GM18520 (cell line): ENCODE results near the gene RNF151.

ENCODE experiments used
- ATAC-seq: cut with Tn5 transposase; IDR thresholded peaks from one replicate; pipeline ENCODE4 v1.9.1; 2021; ENCODE audit not compliant: unreplicated experiment

RNF151 gene

GRCh38 chr16:1991135-1991551 is 24.5 kb downstream of the RNF151 start:
- ATAC-seq: peak; percentile 35

GRCh38 chr16:1991588-1991947 is 24.9 kb downstream of the RNF151 start:
- no peak for ATAC-seq

DNA sequence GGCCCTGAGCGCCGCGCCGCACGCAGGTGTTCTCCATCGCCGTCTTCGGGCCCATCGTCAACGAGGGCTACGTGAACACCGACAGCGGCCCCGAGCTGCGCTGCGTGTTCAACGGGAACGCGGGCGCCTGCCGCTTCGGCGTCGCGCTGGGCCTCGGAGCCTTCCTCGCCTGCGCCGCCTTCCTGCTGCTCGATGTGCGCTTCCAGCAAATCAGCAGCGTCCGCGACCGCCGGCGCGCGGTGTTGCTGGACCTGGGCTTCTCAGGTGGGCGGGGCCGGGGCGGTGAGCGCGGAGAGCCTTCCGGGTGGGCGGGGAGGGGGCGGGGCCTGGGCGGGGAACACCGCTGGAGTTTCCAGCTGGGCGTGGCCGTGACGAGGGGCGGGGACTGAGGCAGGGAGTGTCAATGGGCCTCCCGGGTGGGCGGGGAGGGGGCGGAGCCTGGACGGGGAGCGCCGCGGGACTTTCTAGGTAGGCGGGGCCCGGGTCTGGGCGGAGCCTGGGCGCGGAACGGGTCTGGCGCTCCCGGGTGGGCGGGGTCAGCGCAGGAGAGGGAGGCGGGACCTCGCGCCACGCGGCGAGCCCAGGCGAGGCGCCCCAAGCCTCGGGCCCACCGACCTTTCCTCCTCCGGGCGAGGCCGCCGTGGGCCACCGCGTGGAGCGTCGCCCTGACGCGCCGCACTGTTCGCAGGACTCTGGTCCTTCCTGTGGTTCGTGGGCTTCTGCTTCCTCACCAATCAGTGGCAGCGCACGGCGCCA is 25.5 kb downstream of the RNF151 start:
- peak; percentile 29 for ATAC-seq

GRCh38 chr16:1992704-1993317 is 26.2 kb downstream of the RNF151 start:
- ATAC-seq: no peak

- no peak for ATAC-seq
Measured at GRCh38 chr16:1993731-1994131, 27.1 kb downstream of the RNF151 start.

GRCh38 chr16:1997494-1998359 is 31.1 kb downstream of the RNF151 start:
- ATAC-seq: no peak

- no peak for ATAC-seq
Measured at GRCh38 chr16:1998360-1998835, 31.7 kb downstream of the RNF151 start.

- no peak for ATAC-seq
Measured at GRCh38 chr16:1998852-1999801, 32.5 kb downstream of the RNF151 start.

- no peak for ATAC-seq
Measured at GRCh38 chr16:1999866-2000514, 33.3 kb downstream of the RNF151 start.

DNA sequence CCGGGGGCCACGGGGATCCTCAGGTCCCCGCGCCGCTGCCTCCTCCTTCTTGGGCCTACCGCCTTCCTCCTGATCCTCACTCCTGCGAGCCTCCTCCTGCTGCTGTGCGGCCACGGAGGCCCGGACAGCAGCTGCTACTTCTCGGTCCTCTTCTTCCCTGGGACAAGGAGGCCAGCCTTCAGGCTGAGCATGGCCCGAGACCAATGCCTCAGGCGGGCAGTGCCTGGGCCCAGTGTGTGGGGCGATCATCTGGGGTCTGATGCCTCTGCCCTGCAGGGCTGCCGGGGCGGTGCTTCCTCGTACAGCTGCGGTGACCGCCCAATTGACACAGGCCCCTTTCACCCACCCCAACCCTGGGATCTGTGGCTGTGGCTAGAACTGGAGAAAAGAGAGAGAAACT is 34.4 kb downstream of the RNF151 start:
- ATAC-seq: no peak

- no peak for ATAC-seq
Measured at GRCh38 chr16:2001456-2002355, 35.0 kb downstream of the RNF151 start.

- no peak for ATAC-seq
Measured at GRCh38 chr16:2002406-2003230, 36.0 kb downstream of the RNF151 start.

- no peak for ATAC-seq
Measured at GRCh38 chr16:2003231-2003826, 36.7 kb downstream of the RNF151 start.

DNA sequence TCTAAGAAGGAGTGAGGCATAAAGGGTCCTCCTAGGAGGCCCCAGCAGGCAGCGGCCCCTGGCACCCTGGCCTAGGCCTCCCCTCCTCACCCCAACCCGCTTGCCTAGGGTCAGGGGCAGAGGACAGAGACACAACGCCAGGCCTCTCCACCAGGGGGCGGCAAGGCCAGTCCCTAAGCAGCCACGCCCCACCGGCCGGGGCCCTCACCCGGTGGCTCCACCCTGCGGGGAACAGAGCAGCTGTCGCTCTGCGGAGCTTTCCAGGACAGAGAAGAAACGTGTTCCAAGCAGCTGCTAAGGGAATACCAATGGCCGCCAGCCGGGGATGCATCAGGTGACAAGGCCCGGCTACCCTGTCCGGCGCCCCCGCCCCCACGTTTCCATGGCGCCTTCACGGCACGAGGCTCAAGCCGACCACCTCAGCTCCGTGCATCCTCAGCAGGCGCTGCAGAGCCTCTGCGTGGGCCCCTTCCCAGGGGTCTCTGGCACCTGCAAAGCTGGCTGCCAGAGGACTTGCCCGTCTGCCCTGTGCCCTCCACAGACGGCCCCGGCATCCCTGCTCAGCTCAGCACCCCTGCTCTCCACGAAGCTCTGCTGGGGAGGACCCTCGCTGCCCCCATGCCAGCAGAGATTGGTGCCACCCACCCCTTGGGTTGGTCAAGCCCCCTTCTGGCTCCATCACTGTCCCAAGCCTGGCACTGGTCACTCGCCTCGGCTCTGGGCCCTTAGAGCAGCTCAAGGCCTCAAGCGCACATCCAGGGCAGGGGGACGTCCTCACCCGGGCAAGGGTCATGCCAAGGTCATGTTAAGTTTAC is 37.4 kb downstream of the RNF151 start:
- no peak for ATAC-seq

DNA sequence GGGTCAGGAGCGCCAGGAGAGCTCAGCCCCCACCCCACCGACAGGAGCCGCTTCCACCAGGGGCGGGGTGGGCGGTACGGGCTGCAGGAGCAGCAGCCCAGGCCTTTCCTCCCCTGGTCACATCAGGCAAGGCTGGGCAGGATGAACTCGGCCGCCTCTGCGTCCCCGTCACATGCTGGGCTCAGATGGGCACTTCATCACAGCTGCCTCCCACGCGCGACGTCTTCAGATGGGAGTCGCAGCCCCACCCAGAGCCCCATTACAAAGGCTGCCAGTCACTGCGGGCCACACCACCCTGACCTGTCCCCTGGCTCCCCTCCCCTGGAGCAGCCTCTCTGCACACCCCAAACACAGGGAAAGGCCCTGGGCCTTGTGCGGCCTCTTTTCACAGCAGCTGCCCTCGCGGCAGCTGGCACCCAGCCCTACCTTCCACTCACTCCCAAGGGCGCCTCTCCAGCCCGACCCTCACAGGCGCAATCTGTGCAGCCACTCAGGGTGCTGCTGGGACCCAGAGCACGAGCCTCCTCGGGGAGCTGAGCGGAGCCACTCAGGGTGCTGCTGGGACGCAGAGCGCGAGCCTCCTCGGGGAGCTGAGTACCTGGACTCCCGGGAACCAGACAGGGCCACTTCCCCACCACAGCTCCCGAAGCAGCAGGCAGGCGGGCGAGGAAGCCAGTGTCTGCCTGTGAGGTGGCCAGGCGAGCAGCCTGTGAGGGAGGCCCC is 38.3 kb downstream of the RNF151 start:
- no peak for ATAC-seq

DNA sequence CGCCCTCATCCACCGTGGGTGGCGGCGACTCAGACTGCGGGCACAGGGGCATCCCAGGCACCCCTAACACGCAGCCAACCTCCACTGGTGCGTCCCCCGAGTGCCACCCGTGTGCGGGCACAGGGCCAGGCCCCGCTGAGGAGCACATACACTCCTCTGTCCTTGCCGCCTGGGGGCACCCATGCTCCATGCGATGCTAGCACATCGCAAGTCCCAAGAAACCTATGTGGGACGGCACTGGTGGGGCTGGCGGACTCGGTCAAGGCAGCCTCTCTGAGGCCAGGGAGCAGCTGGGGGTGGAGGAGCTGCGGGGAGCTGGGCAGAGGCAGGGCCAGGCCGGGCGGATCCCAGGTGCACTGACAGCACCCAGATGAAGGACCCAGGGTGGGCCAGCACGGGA is 39.0 kb downstream of the RNF151 start:
- no peak for ATAC-seq
